Measurements from ENCODE around the gene NFKBIB.

Gene NFKBIB

DNA sequence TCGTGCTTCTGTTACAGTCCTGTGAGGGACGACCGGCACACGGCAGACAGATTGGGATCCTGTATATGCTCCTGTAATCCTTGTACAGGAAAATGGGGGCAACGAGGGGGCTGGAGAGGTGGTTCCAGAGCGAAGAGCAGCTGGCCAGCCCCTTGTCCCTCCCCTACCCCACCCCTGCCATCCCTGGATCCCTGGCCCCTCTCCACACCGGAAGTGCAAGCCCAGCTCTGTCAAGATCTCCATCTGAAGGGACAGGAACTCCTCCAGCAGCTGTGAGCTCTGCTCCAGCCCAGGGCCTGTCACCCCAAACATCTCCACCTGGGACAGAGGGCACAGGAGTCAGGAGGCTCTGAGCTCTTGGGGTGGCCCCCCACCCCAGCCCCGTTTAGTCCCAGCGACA, 17.7 kb downstream of the NFKBIB start:
- TF ChIP-seq SIN3A (IDR thresholded peaks at IDR 0.05; ENCODE audit: borderline replicate concordance, insufficient read depth, low read length) = no peak
- TF ChIP-seq TAF1 (IDR thresholded peaks at IDR 0.05; ENCODE audit: borderline replicate concordance, insufficient read depth, low read length) = no peak
- no peak for TF ChIP-seq FOXP2 (optimal IDR thresholded peaks at IDR 0.05; ENCODE audit: borderline replicate concordance, extremely low read depth, extremely low read length, insufficient read depth)
- no peak for TF ChIP-seq POLR2AphosphoS5 (IDR thresholded peaks at IDR 0.05; ENCODE audit: low read depth, low read length)
- TF ChIP-seq, protein P1, sequence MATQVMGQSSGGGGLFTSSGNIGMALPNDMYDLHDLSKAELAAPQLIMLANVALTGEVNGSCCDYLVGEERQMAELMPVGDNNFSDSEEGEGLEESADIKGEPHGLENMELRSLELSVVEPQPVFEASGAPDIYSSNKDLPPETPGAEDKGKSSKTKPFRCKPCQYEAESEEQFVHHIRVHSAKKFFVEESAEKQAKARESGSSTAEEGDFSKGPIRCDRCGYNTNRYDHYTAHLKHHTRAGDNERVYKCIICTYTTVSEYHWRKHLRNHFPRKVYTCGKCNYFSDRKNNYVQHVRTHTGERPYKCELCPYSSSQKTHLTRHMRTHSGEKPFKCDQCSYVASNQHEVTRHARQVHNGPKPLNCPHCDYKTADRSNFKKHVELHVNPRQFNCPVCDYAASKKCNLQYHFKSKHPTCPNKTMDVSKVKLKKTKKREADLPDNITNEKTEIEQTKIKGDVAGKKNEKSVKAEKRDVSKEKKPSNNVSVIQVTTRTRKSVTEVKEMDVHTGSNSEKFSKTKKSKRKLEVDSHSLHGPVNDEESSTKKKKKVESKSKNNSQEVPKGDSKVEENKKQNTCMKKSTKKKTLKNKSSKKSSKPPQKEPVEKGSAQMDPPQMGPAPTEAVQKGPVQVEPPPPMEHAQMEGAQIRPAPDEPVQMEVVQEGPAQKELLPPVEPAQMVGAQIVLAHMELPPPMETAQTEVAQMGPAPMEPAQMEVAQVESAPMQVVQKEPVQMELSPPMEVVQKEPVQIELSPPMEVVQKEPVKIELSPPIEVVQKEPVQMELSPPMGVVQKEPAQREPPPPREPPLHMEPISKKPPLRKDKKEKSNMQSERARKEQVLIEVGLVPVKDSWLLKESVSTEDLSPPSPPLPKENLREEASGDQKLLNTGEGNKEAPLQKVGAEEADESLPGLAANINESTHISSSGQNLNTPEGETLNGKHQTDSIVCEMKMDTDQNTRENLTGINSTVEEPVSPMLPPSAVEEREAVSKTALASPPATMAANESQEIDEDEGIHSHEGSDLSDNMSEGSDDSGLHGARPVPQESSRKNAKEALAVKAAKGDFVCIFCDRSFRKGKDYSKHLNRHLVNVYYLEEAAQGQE (IDR thresholded peaks at IDR 0.05; ENCODE audit: insufficient read depth in 1 of 2, low read depth in 2 of 2, low read length in 2 of 2) = no peak

DNA sequence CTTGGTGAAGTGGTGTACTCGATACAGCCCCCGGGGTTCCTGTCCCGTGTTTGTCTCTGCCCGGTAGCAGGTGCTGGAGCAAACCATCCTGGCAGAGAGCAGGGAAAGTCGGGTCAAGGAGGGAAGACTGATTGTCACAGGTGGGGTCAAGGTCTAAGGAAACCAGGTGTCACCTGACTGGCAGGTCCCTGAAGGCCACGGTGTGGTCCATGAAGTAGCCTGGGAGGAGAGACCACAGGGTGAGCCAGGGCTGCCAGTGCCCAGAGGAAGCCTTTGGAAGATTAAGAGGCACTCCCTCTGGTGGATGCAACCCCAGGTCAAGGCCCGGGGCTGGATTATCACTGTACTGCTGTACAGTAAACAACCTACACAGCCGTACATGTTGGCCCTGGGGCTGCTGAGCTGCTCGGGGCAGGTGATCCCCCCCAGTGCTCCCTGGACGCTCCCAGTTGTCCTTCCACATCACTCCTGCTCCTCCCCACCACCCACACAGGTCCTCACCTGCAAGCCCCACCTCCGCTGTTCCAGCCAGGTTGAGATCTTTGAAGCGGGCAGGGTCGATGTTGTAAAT, 18.2 kb downstream of the NFKBIB start:
- TF ChIP-seq FOXP2 (optimal IDR thresholded peaks at IDR 0.05; ENCODE audit: borderline replicate concordance, extremely low read depth, extremely low read length, insufficient read depth) = no peak
- no peak for TF ChIP-seq SIN3A (IDR thresholded peaks at IDR 0.05; ENCODE audit: borderline replicate concordance, insufficient read depth, low read length)
- TF ChIP-seq TAF1 (IDR thresholded peaks at IDR 0.05; ENCODE audit: borderline replicate concordance, insufficient read depth, low read length) = no peak
- no peak for TF ChIP-seq POLR2AphosphoS5 (IDR thresholded peaks at IDR 0.05; ENCODE audit: low read depth, low read length)
- TF ChIP-seq, protein P1 (IDR thresholded peaks at IDR 0.05; ENCODE audit: insufficient read depth in 1 of 2, low read depth in 2 of 2, low read length in 2 of 2) = no peak

DNA sequence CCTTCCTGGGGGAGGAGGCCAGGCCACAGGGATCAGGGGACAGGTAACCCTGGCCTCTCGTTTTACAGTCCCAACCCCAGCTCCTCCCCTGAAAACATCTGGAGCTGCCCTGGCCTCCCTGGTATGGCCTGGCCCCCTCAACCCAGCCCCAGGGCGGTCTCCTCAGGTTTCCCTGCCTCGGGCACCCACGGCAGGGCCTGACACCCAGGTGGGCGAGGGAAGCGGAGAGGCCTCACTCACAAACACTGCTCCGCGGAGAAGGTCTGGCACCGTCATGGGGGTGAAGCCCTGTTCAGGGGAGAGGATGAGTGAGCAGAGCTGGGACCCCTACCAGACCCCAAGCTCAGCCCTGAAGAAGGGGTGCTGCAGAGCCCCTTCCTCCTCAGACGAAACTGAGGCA, 18.8 kb downstream of the NFKBIB start:
- TF ChIP-seq TAF1 (IDR thresholded peaks at IDR 0.05; ENCODE audit: borderline replicate concordance, insufficient read depth, low read length) = no peak
- TF ChIP-seq SIN3A (IDR thresholded peaks at IDR 0.05; ENCODE audit: borderline replicate concordance, insufficient read depth, low read length) = no peak
- TF ChIP-seq POLR2AphosphoS5 (IDR thresholded peaks at IDR 0.05; ENCODE audit: low read depth, low read length) = no peak
- TF ChIP-seq, protein P1 (IDR thresholded peaks at IDR 0.05; ENCODE audit: insufficient read depth in 1 of 2, low read depth in 2 of 2, low read length in 2 of 2) = no peak
- no peak for TF ChIP-seq FOXP2 (optimal IDR thresholded peaks at IDR 0.05; ENCODE audit: borderline replicate concordance, extremely low read depth, extremely low read length, insufficient read depth)

DNA sequence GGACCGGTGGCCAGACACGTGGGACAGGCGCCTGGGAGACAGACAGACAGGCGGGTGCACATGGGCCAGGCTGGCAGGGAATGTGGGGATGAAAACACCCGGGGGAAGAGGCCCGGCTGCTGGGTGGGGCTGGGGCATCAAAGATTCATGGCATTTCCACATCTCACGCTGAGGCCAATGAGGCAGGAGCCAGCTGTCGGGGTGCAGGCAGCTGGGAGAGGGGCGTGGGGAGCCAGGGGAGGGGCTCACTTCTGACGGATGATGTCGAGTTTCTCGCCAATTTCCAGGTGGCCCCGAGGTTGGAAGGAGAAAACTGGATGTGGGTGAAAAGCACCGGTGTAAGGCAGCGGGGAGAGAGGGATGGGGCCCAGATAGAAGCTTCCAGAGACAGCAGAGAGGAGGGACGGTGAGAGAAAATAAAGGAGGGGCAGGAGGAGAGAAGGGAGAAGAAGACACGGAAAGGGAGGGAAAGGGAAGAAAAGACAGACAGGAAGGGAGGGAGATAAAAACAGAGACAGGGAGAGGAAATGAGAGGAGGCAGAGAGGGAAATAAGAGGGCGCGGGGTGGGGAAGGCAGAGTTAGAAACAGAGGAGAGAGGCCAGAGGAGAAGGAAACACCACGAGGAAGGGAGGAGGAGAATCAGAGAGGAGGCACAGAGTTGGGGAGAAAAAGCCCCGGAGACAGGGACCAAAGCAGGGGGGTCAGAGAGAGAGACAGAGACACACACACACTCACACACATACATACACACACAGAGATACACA, 20.2 kb downstream of the NFKBIB start:
- TF ChIP-seq SIN3A (IDR thresholded peaks at IDR 0.05; ENCODE audit: borderline replicate concordance, insufficient read depth, low read length) = no peak
- TF ChIP-seq, protein P1 (IDR thresholded peaks at IDR 0.05; ENCODE audit: insufficient read depth in 1 of 2, low read depth in 2 of 2, low read length in 2 of 2) = no peak
- no peak for TF ChIP-seq FOXP2 (optimal IDR thresholded peaks at IDR 0.05; ENCODE audit: borderline replicate concordance, extremely low read depth, extremely low read length, insufficient read depth)
- no peak for TF ChIP-seq POLR2AphosphoS5 (IDR thresholded peaks at IDR 0.05; ENCODE audit: low read depth, low read length)
- TF ChIP-seq TAF1 (IDR thresholded peaks at IDR 0.05; ENCODE audit: borderline replicate concordance, insufficient read depth, low read length) = no peak
